Measurements from ENCODE around the gene IL22. TPM values are rescaled to one million over a fixed set of nuclear protein-coding genes. Genes with fewer than 3 reads are reported as not detected.

Gene IL22
- total and polyA plus RNA-seq, 4 donors: not detected

- Histone ChIP-seq H3K4me3 (ENCODE audit: low read depth, low read length) (no peak overlapping the region), H3K9me3 (ENCODE audit: control insufficient read depth, insufficient read depth, low read length) (no peaks in the 10 kb centered on the region), H3K27me3 (ENCODE audit: control insufficient read depth, insufficient read depth, low read length) (no peaks in the 10 kb centered on the region), H3K36me3 (ENCODE audit: control insufficient read depth, insufficient read depth, low read length) (no peaks in the 10 kb centered on the region), H3K4me1 (ENCODE audit: control insufficient read depth, insufficient read depth, low read length) (no peaks in the 10 kb centered on the region), H3K27ac (ENCODE audit: low read depth, low read length) (no peak overlapping the region)
- peak in 1 of 6 donors; percentile 32 for DNase-seq (ENCODE audit: low read depth in 4 of 6, low spot score in 6 of 6)
Measured at GRCh38 chr12:68268967-68269366, 15.6 kb upstream of the IL22 start.

- DNase-seq (ENCODE audit: low read depth in 4 of 6, low spot score in 6 of 6): no peak
- Histone ChIP-seq H3K36me3 (ENCODE audit: control insufficient read depth, insufficient read depth, low read length) (no peaks in the 10 kb centered on the region), H3K27me3 (ENCODE audit: control insufficient read depth, insufficient read depth, low read length) (no peaks in the 10 kb centered on the region), H3K27ac (ENCODE audit: low read depth, low read length) (no peak overlapping the region), H3K4me1 (ENCODE audit: control insufficient read depth, insufficient read depth, low read length) (no peaks in the 10 kb centered on the region), H3K4me3 (ENCODE audit: low read depth, low read length) (no peak overlapping the region), H3K9me3 (ENCODE audit: control insufficient read depth, insufficient read depth, low read length) (no peaks in the 10 kb centered on the region)
- 17% methylated on average over 1 of the region's 6 CpGs for WGBS (ENCODE audit: insufficient coverage)
Measured at GRCh38 chr12:68267892-68268396, 14.5 kb upstream of the IL22 start.

- no peaks in the 10 kb centered on the region for H3K9me3 ChIP-seq (ENCODE audit: control insufficient read depth, insufficient read depth, low read length)
- no peak overlapping the region for H3K27ac ChIP-seq (ENCODE audit: low read depth, low read length)
- H3K27me3 ChIP-seq (ENCODE audit: control insufficient read depth, insufficient read depth, low read length): no peaks in the 10 kb centered on the region
- WGBS (ENCODE audit: insufficient coverage): no CpG with 5 or more reads among the region's 2 CpGs
- H3K36me3 ChIP-seq (ENCODE audit: control insufficient read depth, insufficient read depth, low read length): no peaks in the 10 kb centered on the region
- H3K4me1 ChIP-seq (ENCODE audit: control insufficient read depth, insufficient read depth, low read length): no peaks in the 10 kb centered on the region
- H3K4me3 ChIP-seq (ENCODE audit: low read depth, low read length): no peak overlapping the region
- peak in 1 of 6 donors; percentile 32 for DNase-seq (ENCODE audit: low read depth in 4 of 6, low spot score in 6 of 6)
Measured at GRCh38 chr12:68264857-68265256, 11.5 kb upstream of the IL22 start.

- H3K27ac ChIP-seq (ENCODE audit: low read depth, low read length): no peak overlapping the region
- no peaks in the 10 kb centered on the region for H3K27me3 ChIP-seq (ENCODE audit: control insufficient read depth, insufficient read depth, low read length)
- H3K9me3 ChIP-seq (ENCODE audit: control insufficient read depth, insufficient read depth, low read length): no peaks in the 10 kb centered on the region
- WGBS (ENCODE audit: insufficient coverage): 100% methylated on average over 1 of the region's 7 CpGs
- no peak for DNase-seq (ENCODE audit: low read depth in 4 of 6, low spot score in 6 of 6)
- no peaks in the 10 kb centered on the region for H3K4me1 ChIP-seq (ENCODE audit: control insufficient read depth, insufficient read depth, low read length)
- H3K36me3 ChIP-seq (ENCODE audit: control insufficient read depth, insufficient read depth, low read length): no peaks in the 10 kb centered on the region
- no peak overlapping the region for H3K4me3 ChIP-seq (ENCODE audit: low read depth, low read length)
Measured at GRCh38 chr12:68264158-68264855, 10.9 kb upstream of the IL22 start.

- no peaks in the 10 kb centered on the region for H3K27me3 ChIP-seq (ENCODE audit: control insufficient read depth, insufficient read depth, low read length)
- H3K4me1 ChIP-seq (ENCODE audit: control insufficient read depth, insufficient read depth, low read length): no peaks in the 10 kb centered on the region
- no peak overlapping the region for H3K27ac ChIP-seq (ENCODE audit: low read depth, low read length)
- H3K4me3 ChIP-seq (ENCODE audit: low read depth, low read length): no peak overlapping the region
- H3K36me3 ChIP-seq (ENCODE audit: control insufficient read depth, insufficient read depth, low read length): no peaks in the 10 kb centered on the region
- no peak for DNase-seq (ENCODE audit: low read depth in 4 of 6, low spot score in 6 of 6)
- WGBS (ENCODE audit: insufficient coverage): no CpG with 5 or more reads among the region's 1 CpG
- H3K9me3 ChIP-seq (ENCODE audit: control insufficient read depth, insufficient read depth, low read length): no peaks in the 10 kb centered on the region
Measured at GRCh38 chr12:68263366-68263765, 10.0 kb upstream of the IL22 start.

GRCh38 chr12:68261896-68262295 lies 8.5 kb upstream of the IL22 start:
- DNase-seq (ENCODE audit: low read depth in 4 of 6, low spot score in 6 of 6): no peak
- Histone ChIP-seq H3K4me1 (ENCODE audit: control insufficient read depth, insufficient read depth, low read length) (no peaks in the 10 kb centered on the region), H3K27ac (ENCODE audit: low read depth, low read length) (no peak overlapping the region), H3K27me3 (ENCODE audit: control insufficient read depth, insufficient read depth, low read length) (no peaks in the 10 kb centered on the region), H3K4me3 (ENCODE audit: low read depth, low read length) (no peak overlapping the region), H3K36me3 (ENCODE audit: control insufficient read depth, insufficient read depth, low read length) (no peaks in the 10 kb centered on the region), H3K9me3 (ENCODE audit: control insufficient read depth, insufficient read depth, low read length) (no peaks in the 10 kb centered on the region)

GRCh38 chr12:68260153-68260552 lies 6.7 kb upstream of the IL22 start:
- H3K27ac ChIP-seq (ENCODE audit: low read depth, low read length): no peak overlapping the region
- H3K27me3 ChIP-seq (ENCODE audit: control insufficient read depth, insufficient read depth, low read length): no peaks in the 10 kb centered on the region
- WGBS (ENCODE audit: insufficient coverage): no CpG with 5 or more reads among the region's 3 CpGs
- H3K4me3 ChIP-seq (ENCODE audit: low read depth, low read length): no peak overlapping the region
- no peaks in the 10 kb centered on the region for H3K9me3 ChIP-seq (ENCODE audit: control insufficient read depth, insufficient read depth, low read length)
- no peak for DNase-seq (ENCODE audit: low read depth in 4 of 6, low spot score in 6 of 6)
- H3K4me1 ChIP-seq (ENCODE audit: control insufficient read depth, insufficient read depth, low read length): no peaks in the 10 kb centered on the region
- no peaks in the 10 kb centered on the region for H3K36me3 ChIP-seq (ENCODE audit: control insufficient read depth, insufficient read depth, low read length)

GRCh38 chr12:68259318-68259940 lies 6.0 kb upstream of the IL22 start:
- Histone ChIP-seq H3K27ac (ENCODE audit: low read depth, low read length) (no peak overlapping the region), H3K4me1 (ENCODE audit: control insufficient read depth, insufficient read depth, low read length) (no peaks in the 10 kb centered on the region), H3K4me3 (ENCODE audit: low read depth, low read length) (no peak overlapping the region), H3K27me3 (ENCODE audit: control insufficient read depth, insufficient read depth, low read length) (no peaks in the 10 kb centered on the region), H3K9me3 (ENCODE audit: control insufficient read depth, insufficient read depth, low read length) (no peaks in the 10 kb centered on the region), H3K36me3 (ENCODE audit: control insufficient read depth, insufficient read depth, low read length) (no peaks in the 10 kb centered on the region)
- no CpG with 5 or more reads among the region's 3 CpGs for WGBS (ENCODE audit: insufficient coverage)
- no peak for DNase-seq (ENCODE audit: low read depth in 4 of 6, low spot score in 6 of 6)

GRCh38 chr12:68252077-68252476 lies 1.3 kb downstream of the IL22 start:
- H3K4me1 ChIP-seq (ENCODE audit: control insufficient read depth, insufficient read depth, low read length): no peaks in the 10 kb centered on the region
- H3K36me3 ChIP-seq (ENCODE audit: control insufficient read depth, insufficient read depth, low read length): no peaks in the 10 kb centered on the region
- H3K27ac ChIP-seq (ENCODE audit: low read depth, low read length): no peak overlapping the region
- no peak for DNase-seq (ENCODE audit: low read depth in 4 of 6, low spot score in 6 of 6)
- H3K27me3 ChIP-seq (ENCODE audit: control insufficient read depth, insufficient read depth, low read length): no peaks in the 10 kb centered on the region
- no peak overlapping the region for H3K4me3 ChIP-seq (ENCODE audit: low read depth, low read length)
- no peaks in the 10 kb centered on the region for H3K9me3 ChIP-seq (ENCODE audit: control insufficient read depth, insufficient read depth, low read length)
- WGBS (ENCODE audit: insufficient coverage): 98% methylated on average over 5 of the region's 5 CpGs

GRCh38 chr12:68250454-68250853 lies 3.0 kb downstream of the IL22 start:
- H3K36me3 ChIP-seq (ENCODE audit: control insufficient read depth, insufficient read depth, low read length): no peaks in the 10 kb centered on the region
- WGBS (ENCODE audit: insufficient coverage): no CpG with 5 or more reads among the region's 3 CpGs
- H3K4me3 ChIP-seq (ENCODE audit: low read depth, low read length): no peak overlapping the region
- H3K27me3 ChIP-seq (ENCODE audit: control insufficient read depth, insufficient read depth, low read length): no peaks in the 10 kb centered on the region
- no peaks in the 10 kb centered on the region for H3K4me1 ChIP-seq (ENCODE audit: control insufficient read depth, insufficient read depth, low read length)
- H3K27ac ChIP-seq (ENCODE audit: low read depth, low read length): no peak overlapping the region
- DNase-seq (ENCODE audit: low read depth in 4 of 6, low spot score in 6 of 6): no peak
- H3K9me3 ChIP-seq (ENCODE audit: control insufficient read depth, insufficient read depth, low read length): no peaks in the 10 kb centered on the region
